Endometrial microvascular endothelial cells (primary cell): Measurements from ENCODE around the gene NPW. TPM values are rescaled to one million over a fixed set of nuclear protein-coding genes. Genes with fewer than 3 reads are reported as not detected.

Experiments
- in situ Hi-C: cut with HindIII; loops from 2 replicates; pipeline ENCODE4 v1.10.0; 2017; ENCODE audit warnings: low sequenced_read_pairs, low pct_unique_long_range_greater_than_20kb; ENCODE audit errors: inconsistent ontology term
- total RNA-seq: library from RNA; depleted of rRNA; stranded (reverse); fragments of >200 nt; gene quantifications from one replicate; pipeline ENCODE4 v1.2.3, GENCODE V29; 2015; ENCODE audit errors: inconsistent ontology term

The NPW gene
- total RNA-seq, 1 donor from 2014 or later = not detected

GRCh38 chr16:2060346-2060745 is 40.8 kb downstream of the NPW start:
- in situ Hi-C loops = no loop called here

GRCh38 chr16:2061023-2061422 is 41.4 kb downstream of the NPW start:
- in situ Hi-C loops = no loop called here

- in situ Hi-C loops = no loop called here
These were observed 41.9 kb downstream of the NPW start for GRCh38 chr16:2061526-2061925.

GRCh38 chr16:2062801-2063200 is 43.2 kb downstream of the NPW start:
- in situ Hi-C loops = no loop called here

GRCh38 chr16:2063861-2064260 is 44.3 kb downstream of the NPW start:
- in situ Hi-C loops = no loop called here

GRCh38 chr16:2064368-2064945 is 44.9 kb downstream of the NPW start:
- in situ Hi-C loops = no loop called here

- in situ Hi-C loops = no loop called here
These were observed 46.6 kb downstream of the NPW start for GRCh38 chr16:2066139-2066538.

Other genes starting within 250 kb of the NPW start
- 65.6 TPM for gene NME3, start 248.2 kb upstream of the NPW start, total RNA-seq
- gene EME2, start 247.0 kb upstream of the NPW start, total RNA-seq = 3.5 TPM
- gene MRPS34, start 246.7 kb upstream of the NPW start, total RNA-seq = 148 TPM
- 35.5 TPM for gene SPSB3, start 237.2 kb upstream of the NPW start, total RNA-seq
- gene NUBP2, start 236.8 kb upstream of the NPW start, total RNA-seq = 96.6 TPM
- not detected for gene IGFALS, start 226.1 kb upstream of the NPW start, total RNA-seq
- 73.6 TPM for gene HAGH, start 193.0 kb upstream of the NPW start, total RNA-seq
- gene FAHD1, start 192.6 kb upstream of the NPW start, total RNA-seq = 71.5 TPM
- not detected for gene MEIOB, start 147.6 kb upstream of the NPW start, total RNA-seq
- not detected for gene HS3ST6, start 101.4 kb upstream of the NPW start, total RNA-seq
- 11.2 TPM for gene MSRB1, start 76.6 kb upstream of the NPW start, total RNA-seq
- not detected for gene RPL3L, start 65.1 kb upstream of the NPW start, total RNA-seq
- gene NDUFB10, start 60.2 kb upstream of the NPW start, total RNA-seq = 270 TPM
- 2,988 TPM for gene RPS2, start 55.0 kb upstream of the NPW start, total RNA-seq
- not detected for gene RNF151, start 52.9 kb upstream of the NPW start, total RNA-seq
- 79.9 TPM for gene TBL3, start 47.7 kb upstream of the NPW start, total RNA-seq
- 0.09 TPM for gene NOXO1, start 38.3 kb upstream of the NPW start, total RNA-seq
- 17.2 TPM for gene GFER, start 35.6 kb upstream of the NPW start, total RNA-seq
- not detected for gene SYNGR3, start 29.8 kb upstream of the NPW start, total RNA-seq
- gene ZNF598, start 10.0 kb upstream of the NPW start, total RNA-seq = 50.6 TPM
- 194 TPM for gene NHERF2, start 7.1 kb downstream of the NPW start, total RNA-seq
- 38.8 TPM for gene NTHL1, start 28.0 kb downstream of the NPW start, total RNA-seq
- 59.2 TPM for gene TSC2, start 28.2 kb downstream of the NPW start, total RNA-seq
- gene PKD1, start 116.1 kb downstream of the NPW start, total RNA-seq = 53.8 TPM
- 0.74 TPM for gene RAB26, start 128.8 kb downstream of the NPW start, total RNA-seq
- 87.3 TPM for gene TRAF7, start 136.0 kb downstream of the NPW start, total RNA-seq
- not detected for gene CASKIN1, start 176.8 kb downstream of the NPW start, total RNA-seq
- 40.6 TPM for gene MLST8, start 185.7 kb downstream of the NPW start, total RNA-seq
- 1.9 TPM for gene BRICD5, start 191.1 kb downstream of the NPW start, total RNA-seq
- gene PGP, start 195.1 kb downstream of the NPW start, total RNA-seq = 21.6 TPM
- 34.6 TPM for gene E4F1, start 203.8 kb downstream of the NPW start, total RNA-seq
- 0.09 TPM for gene DNASE1L2, start 216.7 kb downstream of the NPW start, total RNA-seq
- 31.7 TPM for gene ECI1, start 231.8 kb downstream of the NPW start, total RNA-seq
- 177 TPM for gene RNPS1, start 248.3 kb downstream of the NPW start, total RNA-seq